ENCODE results near the gene QSOX2. TPM values are rescaled to one million over a fixed set of nuclear protein-coding genes. Genes with fewer than 3 reads are reported as not detected.

Gene QSOX2
- total and polyA plus RNA-seq, 4 donors: 0.79 to 12.7 (median 4.3) TPM

- Histone ChIP-seq H3K27me3 (ENCODE audit: control insufficient read depth in 4 of 4, insufficient read depth in 4 of 4, low read length in 3 of 4) (peaks cover 0 to 2% (median 0%) of the 10 kb centered on the region in 4 donors), H3K4me3 (ENCODE audit: low read depth in 1 of 3, low read length in 3 of 3) (no peak overlapping the region), H3K36me3 (ENCODE audit: control insufficient read depth in 4 of 4, insufficient read depth in 3 of 4, low read depth in 1 of 4, low read length in 3 of 4) (no peaks in the 10 kb centered on the region), H3K9me3 (ENCODE audit: control insufficient read depth in 4 of 4, low read length in 3 of 4) (no peaks in the 10 kb centered on the region), H3K9ac (ENCODE audit: low read depth in 1 of 2, low read length in 2 of 2) (no peak overlapping the region), H3K27ac (ENCODE audit: low read depth in 1 of 2, low read length in 2 of 2) (no peak overlapping the region), H3K4me1 (ENCODE audit: control insufficient read depth in 4 of 4, insufficient read depth in 4 of 4, low read length in 3 of 4) (no peaks in the 10 kb centered on the region)
- TF ChIP-seq MAX (IDR thresholded peaks at IDR 0.05): no peak
- no peak for TF ChIP-seq ZBTB33 (IDR thresholded peaks at IDR 0.05)
- TF ChIP-seq EGR1 (IDR thresholded peaks at IDR 0.05; ENCODE audit: low read depth in 2 of 2): no peak
- no peak for TF ChIP-seq FOXA2 (IDR thresholded peaks at IDR 0.05)
- no peak for TF ChIP-seq GABPA (IDR thresholded peaks at IDR 0.05 in 1 of 2, conservative IDR thresholded peaks at IDR 0.05 in 1 of 2)
- TF ChIP-seq RXRA (IDR thresholded peaks at IDR 0.05): no peak
- WGBS: 85% methylated on average over 14 of the region's 14 CpGs
- DNase-seq (ENCODE audit: low spot score): no peak
These were observed 68.4 kb downstream of the QSOX2 start for GRCh38 chr9:136177224-136177623.

- no peak overlapping the region for H3K27ac ChIP-seq (ENCODE audit: low read depth in 1 of 2, low read length in 2 of 2)
- 74% methylated on average over 12 of the region's 12 CpGs for whole genome bisulfite sequencing
- no peaks in the 10 kb centered on the region for H3K9me3 ChIP-seq (ENCODE audit: control insufficient read depth in 4 of 4, low read length in 3 of 4)
- no peak for TF ChIP-seq MAX (IDR thresholded peaks at IDR 0.05)
- TF ChIP-seq NR2F2 (IDR thresholded peaks at IDR 0.05): no peak
- no peak for TF ChIP-seq TAF1 (conservative IDR thresholded peaks at IDR 0.05)
- no peak for TF ChIP-seq HNF4G (IDR thresholded peaks at IDR 0.05)
- no peak for TF ChIP-seq ZBTB33 (IDR thresholded peaks at IDR 0.05)
- no peak overlapping the region for H3K4me3 ChIP-seq (ENCODE audit: low read depth in 1 of 3, low read length in 3 of 3)
- H3K9ac ChIP-seq (ENCODE audit: low read depth in 1 of 2, low read length in 2 of 2): no peak overlapping the region
- DNase-seq (ENCODE audit: low spot score): no peak
- H3K27me3 ChIP-seq (ENCODE audit: control insufficient read depth in 4 of 4, insufficient read depth in 4 of 4, low read length in 3 of 4): peaks cover 0 to 2% (median 0%) of the 10 kb centered on the region in 4 donors
- no peaks in the 10 kb centered on the region for H3K4me1 ChIP-seq (ENCODE audit: control insufficient read depth in 4 of 4, insufficient read depth in 4 of 4, low read length in 3 of 4)
- H3K36me3 ChIP-seq (ENCODE audit: control insufficient read depth in 4 of 4, insufficient read depth in 3 of 4, low read depth in 1 of 4, low read length in 3 of 4): no peaks in the 10 kb centered on the region
These were observed 69.9 kb downstream of the QSOX2 start for GRCh38 chr9:136175616-136176197.

GRCh38 chr9:136174779-136175615, 70.6 kb downstream of the QSOX2 start:
- 73% methylated on average over 8 of the region's 8 CpGs for WGBS
- peaks cover 0 to 2% (median 0%) of the 10 kb centered on the region in 4 donors for H3K27me3 ChIP-seq (ENCODE audit: control insufficient read depth in 4 of 4, insufficient read depth in 4 of 4, low read length in 3 of 4)
- no peak overlapping the region for H3K27ac ChIP-seq (ENCODE audit: low read depth in 1 of 2, low read length in 2 of 2)
- DNase-seq (ENCODE audit: low spot score): no peak
- H3K4me3 ChIP-seq (ENCODE audit: low read depth in 1 of 3, low read length in 3 of 3): no peak overlapping the region
- TF ChIP-seq CTCF (IDR thresholded peaks at IDR 0.05; ENCODE audit: low read depth, low read length, missing input control) (no peak), GABPA (IDR thresholded peaks at IDR 0.05 in 1 of 2, conservative IDR thresholded peaks at IDR 0.05 in 1 of 2) (no peak), ZBTB33 (IDR thresholded peaks at IDR 0.05) (no peak), ATF3 (IDR thresholded peaks at IDR 0.05) (no peak), JUND (IDR thresholded peaks at IDR 0.05) (no peak), NR2F2 (IDR thresholded peaks at IDR 0.05) (no peak)
- no peaks in the 10 kb centered on the region for H3K9me3 ChIP-seq (ENCODE audit: control insufficient read depth in 4 of 4, low read length in 3 of 4)
- H3K9ac ChIP-seq (ENCODE audit: low read depth in 1 of 2, low read length in 2 of 2): no peak overlapping the region
- H3K4me1 ChIP-seq (ENCODE audit: control insufficient read depth in 4 of 4, insufficient read depth in 4 of 4, low read length in 3 of 4): no peaks in the 10 kb centered on the region
- H3K36me3 ChIP-seq (ENCODE audit: control insufficient read depth in 4 of 4, insufficient read depth in 3 of 4, low read depth in 1 of 4, low read length in 3 of 4): no peaks in the 10 kb centered on the region

Measured in liver (tissue), 9 donors.